Keratinocyte (primary cell): ENCODE results near the gene DSCAML1.

ENCODE experiments used
- EZH2 ChIP-seq: IDR thresholded peaks from one replicate; pipeline ENCODE4 v1.6.1; 2012; ENCODE audit warnings: inconsistent platforms, mild to moderate bottlenecking, low read length, moderate library complexity
- TF ChIP-seq, protein P1 (sequence below), 3 experiments: IDR thresholded peaks in 1 of 3; conservative IDR thresholded peaks in 1 of 3; optimal IDR thresholded peaks in 1 of 3; 2 replicates in 2 of 3; 3 replicates in 1 of 3; pipeline versions ENCODE3 to v1.5.1; 2011; ENCODE audit warnings: low read length in 3 of 3, mild to moderate bottlenecking in 3 of 3, moderate library complexity in 2 of 3, control low read depth in 1 of 3, inconsistent platforms in 1 of 3; ENCODE audit not compliant: insufficient read depth in 2 of 3; ENCODE audit errors: extremely low read depth in 1 of 3

DNA sequence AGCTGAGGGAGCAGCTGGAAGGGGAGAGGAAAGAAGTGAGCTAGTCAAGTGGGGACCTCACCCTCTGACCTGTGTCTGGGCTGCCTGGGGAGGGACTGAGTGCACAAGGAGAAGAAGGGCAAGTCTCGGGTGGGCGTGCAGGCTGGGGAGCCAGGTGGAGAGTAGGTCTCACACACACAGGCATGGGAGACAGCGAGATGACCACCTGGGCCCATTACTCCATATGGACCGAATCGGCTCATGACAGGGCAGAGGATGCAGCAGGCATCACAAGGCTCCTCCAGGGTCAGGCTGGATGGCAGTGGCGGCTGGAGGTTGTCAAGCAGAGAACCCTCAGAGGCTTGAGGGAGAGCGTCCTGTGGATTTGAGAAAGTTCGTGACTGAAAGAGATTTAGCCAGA lies 405.8 kb downstream of the DSCAML1 start:
- TF ChIP-seq, protein P1, sequence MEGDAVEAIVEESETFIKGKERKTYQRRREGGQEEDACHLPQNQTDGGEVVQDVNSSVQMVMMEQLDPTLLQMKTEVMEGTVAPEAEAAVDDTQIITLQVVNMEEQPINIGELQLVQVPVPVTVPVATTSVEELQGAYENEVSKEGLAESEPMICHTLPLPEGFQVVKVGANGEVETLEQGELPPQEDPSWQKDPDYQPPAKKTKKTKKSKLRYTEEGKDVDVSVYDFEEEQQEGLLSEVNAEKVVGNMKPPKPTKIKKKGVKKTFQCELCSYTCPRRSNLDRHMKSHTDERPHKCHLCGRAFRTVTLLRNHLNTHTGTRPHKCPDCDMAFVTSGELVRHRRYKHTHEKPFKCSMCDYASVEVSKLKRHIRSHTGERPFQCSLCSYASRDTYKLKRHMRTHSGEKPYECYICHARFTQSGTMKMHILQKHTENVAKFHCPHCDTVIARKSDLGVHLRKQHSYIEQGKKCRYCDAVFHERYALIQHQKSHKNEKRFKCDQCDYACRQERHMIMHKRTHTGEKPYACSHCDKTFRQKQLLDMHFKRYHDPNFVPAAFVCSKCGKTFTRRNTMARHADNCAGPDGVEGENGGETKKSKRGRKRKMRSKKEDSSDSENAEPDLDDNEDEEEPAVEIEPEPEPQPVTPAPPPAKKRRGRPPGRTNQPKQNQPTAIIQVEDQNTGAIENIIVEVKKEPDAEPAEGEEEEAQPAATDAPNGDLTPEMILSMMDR (optimal IDR thresholded peaks at IDR 0.05 in 1 of 3, IDR thresholded peaks at IDR 0.05 in 1 of 3, conservative IDR thresholded peaks at IDR 0.05 in 1 of 3; ENCODE audit: extremely low read depth in 1 of 3, insufficient read depth in 2 of 3, low read length in 3 of 3), result no peak
- TF ChIP-seq EZH2, result no peak
